Stimulated activated CD8-positive, alpha-beta memory T cell treated with anti-CD3 and anti-CD28 coated beads, Interleukin-7, amount 100 ng/mL, for 48 hours (primary cell): ENCODE data around the gene SLC25A42.

Source experiments
- DNase-seq, 2 donors: peaks; one replicate each; pipeline ENCODE4 v3.0.0-alpha.2; 2020; ENCODE audit warnings: low read depth in 1 of 2; ENCODE audit errors: extremely low read depth in 1 of 2

SLC25A42 gene

DNA sequence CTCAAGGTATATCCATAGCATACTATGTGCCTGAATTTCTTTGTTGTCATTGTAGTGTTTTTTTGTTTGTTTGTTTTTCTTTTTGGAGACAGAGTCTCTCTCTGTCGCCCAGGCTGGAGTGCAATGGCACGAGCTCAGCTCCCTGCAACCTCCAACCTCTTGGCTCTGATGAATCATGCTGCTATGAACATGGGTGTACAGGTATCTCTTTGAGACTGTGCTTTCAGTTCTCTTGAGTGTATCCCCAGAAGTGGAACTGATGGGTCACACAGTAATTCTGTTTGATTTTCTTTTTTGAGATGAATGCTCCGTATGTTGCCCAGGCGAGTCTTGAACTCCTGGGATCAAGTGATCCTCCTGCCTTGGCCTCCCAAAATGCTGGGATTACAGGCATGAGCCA, 13.7 kb upstream of the SLC25A42 start:
- no peak for DNase-seq

DNA sequence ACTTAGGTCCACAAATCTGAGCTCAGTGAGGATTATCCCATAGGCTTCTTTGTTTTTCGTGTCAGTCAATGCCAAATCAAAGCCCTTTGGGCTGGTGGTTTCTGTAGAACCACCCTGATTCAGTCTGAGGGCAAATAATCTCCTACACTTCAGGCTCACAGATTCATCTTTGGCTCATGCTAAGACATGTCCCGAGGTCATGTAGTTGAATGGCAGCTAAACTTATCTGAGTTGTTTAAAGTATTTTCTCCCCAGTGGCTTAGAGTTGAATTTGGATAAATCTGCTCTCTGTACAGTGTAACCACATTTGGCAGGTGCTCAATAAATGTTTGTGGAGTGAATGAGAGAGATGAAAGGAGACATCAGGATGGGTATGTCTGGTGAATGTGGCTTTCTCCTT, 13.1 kb upstream of the SLC25A42 start:
- DNase-seq = no peak

DNA sequence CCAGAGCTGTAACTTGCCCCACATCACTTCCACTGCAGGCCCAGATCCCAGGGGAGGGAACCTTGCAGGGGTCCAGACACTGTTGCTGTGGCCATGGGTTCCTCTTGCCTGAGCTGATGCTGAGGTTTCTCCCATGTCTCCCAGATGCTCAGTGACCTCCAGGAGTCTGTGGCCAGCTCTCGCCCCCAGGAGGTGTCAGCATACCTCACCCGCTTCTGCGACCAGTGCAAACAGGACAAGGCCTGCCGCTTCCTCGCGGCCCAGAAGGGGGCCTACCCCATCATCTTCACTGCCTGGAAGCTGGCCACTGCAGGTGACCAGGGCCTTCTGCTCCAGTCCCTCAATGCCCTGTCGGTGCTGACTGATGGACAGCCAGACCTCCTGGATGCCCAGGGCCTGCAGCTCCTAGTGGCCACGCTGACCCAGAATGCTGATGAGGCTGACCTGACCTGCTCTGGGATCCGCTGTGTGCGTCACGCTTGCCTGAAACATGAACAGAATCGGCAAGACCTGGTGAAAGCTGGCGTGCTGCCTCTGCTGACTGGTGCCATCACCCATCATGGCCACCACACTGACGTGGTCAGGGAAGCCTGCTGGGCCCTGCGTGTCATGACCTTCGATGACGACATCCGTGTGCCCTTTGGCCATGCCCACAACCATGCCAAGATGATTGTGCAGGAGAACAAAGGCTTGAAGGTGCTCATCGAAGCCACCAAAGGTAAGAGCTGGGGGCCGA, 12.1 kb upstream of the SLC25A42 start:
- DNase-seq = no peak

DNA sequence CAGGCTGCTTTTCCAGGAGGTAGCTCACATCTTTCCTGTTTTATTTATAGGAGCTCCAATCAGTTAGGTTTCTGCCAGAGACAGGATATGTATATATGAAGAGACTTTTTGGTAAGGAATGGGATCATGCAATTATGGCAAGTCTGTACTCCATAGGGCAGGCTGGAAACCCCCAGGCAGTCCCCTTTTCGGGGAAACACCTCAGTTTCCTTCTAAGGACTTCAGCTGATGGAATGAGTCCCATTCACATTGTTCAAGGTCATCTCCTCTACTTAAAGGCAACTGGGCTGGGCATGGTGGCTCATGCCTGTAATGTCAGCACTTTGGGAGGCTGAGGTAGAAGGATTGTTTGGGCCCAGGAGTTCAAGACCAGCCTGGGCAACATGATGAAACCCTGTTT, 10.9 kb upstream of the SLC25A42 start:
- no peak for DNase-seq

DNA sequence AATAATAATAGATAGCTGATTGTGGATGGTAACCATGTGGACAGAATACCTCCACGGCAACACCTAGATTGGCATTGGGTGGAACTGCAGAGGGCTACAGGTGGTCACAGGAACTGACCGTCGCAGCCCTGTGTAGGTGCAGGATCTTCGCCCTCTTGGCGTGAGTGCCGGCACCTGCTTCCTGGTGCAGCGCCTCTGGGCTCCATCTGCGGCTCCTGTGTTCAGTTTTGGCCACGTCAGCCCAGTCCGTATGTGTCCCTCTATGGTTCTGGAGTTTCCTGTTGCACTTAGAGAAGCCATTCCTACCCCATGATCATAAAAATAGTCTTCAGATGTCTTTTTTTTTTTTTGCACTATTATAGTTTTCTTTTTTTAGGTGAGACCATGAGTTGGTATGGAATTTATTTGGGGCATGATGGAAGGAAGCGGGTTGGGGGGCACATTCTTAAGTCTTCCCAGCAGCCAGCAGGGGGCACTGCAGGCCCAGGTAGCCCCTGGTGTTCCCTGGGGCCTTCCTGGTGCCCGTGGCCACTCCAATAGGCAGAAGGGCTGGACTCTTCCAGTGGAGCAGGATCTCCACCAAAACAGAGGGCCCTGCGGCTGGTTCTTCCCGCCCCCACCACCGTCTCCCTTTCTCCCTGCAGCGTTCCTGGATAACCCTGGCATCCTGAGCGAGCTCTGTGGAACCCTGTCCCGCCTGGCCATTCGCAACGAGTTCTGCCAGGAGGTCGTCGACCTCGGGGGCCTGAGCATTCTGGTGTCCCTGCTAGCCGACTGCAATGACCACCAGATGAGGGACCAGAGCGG, 10.1 kb upstream of the SLC25A42 start:
- peak in 1 of 2 donors; percentile 26 for DNase-seq

DNA sequence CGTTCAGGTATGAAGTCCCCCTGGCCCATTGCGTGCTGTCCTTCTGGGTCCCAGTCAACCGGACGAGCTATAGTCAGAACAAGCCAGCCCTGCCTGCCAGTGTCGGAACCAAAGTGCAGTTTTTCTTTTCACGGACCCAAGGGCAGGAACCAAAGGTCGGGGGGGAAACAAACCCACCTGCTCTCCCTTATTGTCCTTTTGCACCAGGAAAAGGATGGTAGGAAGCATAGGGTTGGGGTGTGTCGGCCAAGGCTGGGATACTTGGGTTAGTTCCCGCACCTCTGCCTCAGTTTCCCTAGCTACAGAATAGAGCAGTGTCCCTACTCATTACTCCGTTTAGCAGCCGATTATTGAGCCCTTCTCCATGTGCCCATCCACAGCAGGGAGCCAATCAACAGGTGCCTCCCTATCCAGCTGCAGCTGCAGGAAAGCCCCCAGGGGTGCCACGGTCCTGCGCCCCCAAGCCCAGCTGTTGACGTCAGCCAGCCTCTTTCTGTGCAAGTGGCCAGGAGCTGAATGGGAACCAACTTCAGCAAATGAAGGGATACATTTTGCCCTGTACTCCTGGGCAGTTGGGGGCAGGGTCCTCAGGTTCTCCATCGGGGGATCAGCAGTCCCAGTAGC, 9.4 kb upstream of the SLC25A42 start:
- DNase-seq = no peak

DNA sequence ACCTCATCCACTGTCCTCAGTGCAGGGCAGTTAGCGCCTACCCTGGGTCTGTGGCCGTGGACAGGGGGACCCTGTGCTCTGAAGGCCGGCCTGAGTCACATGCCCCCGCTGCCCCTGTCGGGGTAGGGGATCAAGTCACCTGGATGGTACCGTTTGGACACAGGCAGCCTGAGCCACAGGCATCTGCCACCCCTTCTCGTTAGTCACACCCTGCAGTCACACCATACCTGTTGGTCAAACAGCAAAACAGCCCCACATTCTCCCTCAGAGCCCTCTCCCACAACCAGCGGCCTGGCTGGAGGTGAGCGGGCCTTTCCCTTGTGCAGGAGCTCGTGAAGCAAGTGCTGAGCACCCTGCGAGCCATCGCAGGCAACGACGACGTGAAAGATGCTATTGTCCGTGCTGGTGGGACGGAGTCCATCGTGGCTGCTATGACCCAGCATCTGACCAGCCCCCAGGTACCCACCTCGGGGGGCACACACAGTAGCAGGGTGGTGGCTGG, 8.8 kb upstream of the SLC25A42 start:
- DNase-seq = no peak

DNA sequence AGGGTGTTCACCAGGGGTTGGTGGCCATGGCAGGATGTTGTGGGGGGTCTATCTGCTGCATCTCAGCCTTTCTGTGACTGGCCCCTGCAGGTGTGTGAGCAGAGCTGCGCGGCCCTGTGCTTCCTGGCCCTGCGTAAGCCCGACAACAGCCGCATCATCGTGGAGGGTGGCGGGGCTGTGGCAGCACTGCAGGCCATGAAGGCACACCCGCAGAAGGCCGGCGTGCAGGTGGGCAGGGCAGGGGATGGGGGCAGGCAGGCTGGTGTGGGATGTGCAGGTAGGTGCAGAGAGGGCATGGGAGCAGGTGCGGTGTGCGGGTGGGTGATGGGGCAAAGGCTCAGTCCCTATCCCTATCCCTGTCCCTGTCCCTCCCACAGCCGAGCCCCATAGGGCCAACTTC, 8.1 kb upstream of the SLC25A42 start:
- DNase-seq = no peak

DNA sequence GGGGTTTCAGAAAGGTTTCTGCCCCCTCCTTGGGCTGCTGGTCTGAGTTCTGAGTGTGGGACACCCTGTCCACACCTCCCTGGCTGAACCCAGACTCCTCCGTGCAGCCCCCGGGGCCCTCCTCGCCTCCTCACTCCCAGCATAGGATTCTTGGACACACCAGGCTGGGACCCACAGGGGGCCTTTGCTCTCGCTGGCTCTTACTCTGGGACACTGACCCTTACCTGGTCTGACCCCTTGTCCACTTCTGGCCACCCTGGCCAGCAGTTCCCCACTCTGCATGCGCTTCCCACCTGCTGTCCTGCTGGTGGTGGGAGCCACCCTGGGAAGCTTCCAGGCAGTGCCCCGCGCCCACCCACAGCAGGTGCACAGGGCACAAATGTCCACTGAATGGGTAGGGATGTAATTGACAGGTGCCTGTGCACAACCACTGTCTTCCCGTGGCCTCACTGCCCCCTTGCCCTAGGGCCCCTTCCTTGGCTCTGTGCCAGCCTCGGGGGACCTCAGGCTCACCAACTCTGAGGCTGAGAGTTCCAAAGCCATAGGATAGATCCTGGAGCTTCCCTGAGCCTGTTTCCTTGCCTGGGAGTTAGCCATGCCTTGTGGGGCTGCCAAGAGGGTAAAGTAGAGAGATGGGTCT, 7.0 kb upstream of the SLC25A42 start:
- DNase-seq = no peak

DNA sequence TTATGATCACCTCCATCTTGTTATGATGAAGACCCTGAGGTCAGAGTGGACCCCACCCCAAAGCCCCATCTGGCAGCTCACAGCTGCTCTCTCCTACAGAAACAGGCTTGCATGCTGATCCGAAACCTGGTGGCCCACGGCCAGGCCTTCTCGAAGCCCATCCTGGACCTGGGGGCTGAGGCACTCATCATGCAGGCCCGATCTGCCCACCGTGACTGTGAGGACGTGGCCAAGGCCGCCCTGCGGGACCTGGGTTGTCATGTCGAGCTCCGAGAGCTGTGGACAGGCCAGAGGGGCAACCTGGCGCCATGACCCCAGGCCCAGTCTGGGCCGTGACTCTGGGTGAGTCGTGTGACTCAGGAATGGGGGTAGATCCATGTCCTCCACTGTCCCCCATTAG, 6.5 kb upstream of the SLC25A42 start:
- no peak for DNase-seq

DNA sequence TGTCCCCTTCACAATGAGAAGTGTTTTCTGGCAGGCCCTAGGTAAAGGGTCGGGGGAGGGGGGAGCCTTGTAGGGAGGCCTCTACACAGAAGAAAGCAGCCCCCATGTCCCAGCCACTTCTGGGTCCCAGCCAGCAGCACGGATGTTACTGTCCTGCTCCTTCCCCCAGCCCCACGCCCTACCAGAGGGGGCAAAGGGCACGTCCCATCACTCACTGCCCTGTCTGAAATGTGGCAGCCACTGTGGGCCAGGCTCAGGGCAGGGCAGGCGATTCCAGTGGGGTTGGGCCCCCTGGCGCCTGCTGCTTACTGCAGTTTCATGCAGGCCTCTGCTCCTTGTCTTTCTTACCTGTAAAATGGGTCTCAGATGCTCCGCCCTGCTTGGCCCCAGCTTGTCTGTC, 6.1 kb upstream of the SLC25A42 start:
- DNase-seq = no peak

DNA sequence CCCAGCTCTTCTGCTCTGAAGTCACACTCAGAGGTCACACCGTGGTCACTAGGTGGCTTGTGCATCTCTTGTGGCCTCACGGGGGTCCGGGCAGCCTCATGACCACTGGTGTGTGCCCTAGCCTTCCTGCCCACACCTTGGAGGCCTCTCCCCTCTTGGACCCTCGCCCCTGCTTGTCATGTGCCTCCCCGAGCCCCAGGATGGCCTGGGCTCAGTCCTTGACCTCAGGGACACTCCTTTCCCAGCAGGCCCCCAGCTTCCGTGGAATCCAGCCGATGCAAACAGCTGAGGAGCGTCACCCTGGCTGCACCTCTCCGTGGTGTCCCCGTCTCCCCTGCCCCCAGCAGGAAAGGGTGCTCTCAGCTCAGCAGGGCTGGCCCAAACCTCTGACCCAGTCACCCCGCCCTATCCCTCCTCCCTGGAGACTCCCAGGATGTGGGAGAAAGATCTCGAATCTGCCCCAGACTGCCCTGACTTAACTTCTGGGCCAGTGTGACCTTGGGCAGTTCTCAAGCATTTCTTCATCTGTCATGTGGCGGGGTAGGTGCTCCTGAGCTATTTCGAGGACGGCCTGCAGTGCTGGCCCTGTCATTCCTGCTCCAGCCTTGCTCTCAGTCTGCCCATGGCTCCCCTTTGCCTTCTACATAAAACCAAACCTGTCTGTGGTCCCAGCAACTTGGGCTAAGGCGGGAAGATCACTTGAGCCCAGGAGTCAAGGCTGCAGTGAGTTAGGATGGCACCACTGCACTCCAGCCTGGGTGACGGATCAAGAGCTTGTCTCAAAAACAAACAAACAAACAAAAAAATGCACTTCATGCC, 4.6 kb upstream of the SLC25A42 start:
- no peak for DNase-seq

DNA sequence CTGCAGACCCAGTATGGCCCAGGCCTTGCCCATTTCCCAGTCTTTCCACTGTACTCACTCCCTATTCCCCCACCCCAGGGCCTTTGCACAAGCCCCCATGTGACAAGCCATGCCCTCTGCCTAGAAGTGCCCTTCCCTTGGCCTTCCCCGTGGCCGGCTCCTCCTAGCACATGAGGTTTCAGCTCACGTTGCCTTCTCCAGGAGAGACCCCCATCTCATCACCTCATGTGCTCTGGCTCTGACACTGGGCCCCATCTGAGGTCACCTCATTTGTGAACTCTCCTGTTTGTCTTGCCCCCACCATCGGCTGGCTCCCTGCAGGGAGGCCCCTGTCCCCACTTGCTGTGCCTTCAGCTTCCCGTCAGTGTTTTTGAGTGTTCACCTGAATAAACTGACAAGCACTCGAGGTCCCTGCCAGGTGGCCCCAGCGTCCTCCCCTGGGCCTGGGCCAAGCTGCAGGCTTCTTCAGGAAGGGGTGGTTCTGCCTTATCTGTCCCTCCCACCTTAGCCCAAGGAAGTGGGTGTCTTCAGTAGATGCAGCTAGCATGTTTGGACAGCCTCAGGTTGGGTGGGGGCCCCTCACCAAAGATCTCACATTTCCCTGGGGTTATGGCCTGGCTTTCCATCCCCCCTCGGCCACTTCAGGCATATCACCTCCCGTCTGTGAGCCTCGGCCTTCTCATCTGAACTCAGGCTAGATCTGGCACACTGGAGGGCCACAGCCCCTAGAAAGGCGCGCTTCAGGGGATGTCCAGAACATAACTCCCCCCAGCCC, 3.8 kb upstream of the SLC25A42 start:
- no peak for DNase-seq

DNA sequence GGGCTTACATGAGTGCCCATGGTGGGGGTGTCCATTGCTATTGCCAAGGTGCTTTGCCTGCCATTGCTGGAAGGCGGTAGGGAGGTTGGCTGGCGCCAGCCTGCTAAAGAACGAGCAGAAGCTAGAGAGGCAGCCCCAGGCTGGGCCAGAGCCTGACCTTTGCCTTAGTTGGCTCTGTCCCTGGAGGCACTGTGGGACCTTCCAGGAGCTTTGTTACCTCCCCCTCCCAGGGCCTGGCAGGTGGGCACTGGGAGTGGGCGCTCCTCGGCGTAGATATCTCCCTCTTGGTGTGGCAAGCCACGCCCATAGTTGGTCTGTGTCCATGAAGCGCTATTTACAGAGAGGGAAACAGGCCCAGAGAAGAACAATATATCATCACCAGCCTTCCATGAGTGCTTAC, 2.3 kb upstream of the SLC25A42 start:
- no peak for DNase-seq

DNA sequence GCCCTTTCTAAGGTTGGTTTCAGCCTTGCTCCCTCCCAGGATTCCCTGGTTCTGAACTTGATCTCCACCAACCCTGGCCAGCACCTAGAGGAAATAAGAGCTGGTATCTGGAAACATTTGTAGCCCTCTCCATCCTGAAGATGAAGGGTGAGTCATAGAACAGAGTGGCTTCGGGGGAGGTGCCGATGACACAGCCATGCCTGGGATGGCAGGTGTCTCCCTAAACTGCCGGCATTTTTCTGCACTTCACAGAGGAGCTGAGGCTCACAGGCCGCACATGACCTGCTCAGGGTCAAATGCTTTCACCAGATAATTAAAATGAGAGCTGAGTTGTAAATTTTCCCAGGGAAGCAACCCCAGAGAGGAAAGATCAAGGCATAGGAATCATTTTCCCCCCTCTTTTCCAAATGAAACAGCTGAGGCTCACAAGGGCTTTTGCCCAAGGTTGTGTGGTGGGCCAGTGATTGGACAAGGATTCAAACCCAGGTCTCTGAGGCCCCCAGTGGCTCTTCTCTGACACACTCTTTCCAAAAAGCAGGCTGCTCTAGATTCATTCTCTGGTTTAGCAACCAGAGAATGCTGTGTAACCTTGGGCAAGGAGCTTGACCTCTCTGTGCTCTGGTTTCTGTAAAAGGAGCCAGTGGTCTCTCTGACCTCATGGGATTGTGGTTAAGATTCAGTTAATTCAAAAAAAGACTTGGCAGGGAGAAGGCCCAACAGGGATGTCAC, 1.2 kb upstream of the SLC25A42 start:
- no peak for DNase-seq

DNA sequence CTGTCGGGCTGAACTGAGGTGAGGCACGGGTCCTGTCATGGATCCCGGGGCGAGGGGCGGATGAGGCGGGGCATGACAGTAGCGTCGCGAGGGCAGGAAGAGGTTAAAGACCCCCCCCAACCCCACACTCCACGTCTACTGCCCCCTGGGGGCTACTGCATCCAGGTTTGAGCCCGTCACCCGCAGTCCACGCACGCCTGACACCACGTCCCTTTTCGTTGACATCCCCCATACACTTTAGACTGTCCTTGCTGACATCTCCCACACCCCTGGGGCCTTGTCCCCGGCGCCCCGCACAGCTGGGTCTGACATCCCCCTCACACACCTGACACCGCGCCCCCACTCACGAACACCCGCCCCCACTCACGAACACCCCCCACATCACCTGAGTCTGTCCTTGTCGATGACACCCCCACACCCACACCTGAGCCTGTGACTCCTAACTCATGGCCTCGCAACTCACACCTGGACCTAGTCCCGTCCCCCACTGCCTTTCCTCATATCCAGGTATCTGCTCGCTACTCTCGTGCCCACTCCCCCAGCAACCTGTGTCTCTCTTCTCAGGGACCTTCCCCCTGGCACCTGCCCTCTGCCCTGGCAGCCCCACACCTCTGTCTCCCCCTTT, 416 bp downstream of the SLC25A42 start:
- no peak for DNase-seq

DNA sequence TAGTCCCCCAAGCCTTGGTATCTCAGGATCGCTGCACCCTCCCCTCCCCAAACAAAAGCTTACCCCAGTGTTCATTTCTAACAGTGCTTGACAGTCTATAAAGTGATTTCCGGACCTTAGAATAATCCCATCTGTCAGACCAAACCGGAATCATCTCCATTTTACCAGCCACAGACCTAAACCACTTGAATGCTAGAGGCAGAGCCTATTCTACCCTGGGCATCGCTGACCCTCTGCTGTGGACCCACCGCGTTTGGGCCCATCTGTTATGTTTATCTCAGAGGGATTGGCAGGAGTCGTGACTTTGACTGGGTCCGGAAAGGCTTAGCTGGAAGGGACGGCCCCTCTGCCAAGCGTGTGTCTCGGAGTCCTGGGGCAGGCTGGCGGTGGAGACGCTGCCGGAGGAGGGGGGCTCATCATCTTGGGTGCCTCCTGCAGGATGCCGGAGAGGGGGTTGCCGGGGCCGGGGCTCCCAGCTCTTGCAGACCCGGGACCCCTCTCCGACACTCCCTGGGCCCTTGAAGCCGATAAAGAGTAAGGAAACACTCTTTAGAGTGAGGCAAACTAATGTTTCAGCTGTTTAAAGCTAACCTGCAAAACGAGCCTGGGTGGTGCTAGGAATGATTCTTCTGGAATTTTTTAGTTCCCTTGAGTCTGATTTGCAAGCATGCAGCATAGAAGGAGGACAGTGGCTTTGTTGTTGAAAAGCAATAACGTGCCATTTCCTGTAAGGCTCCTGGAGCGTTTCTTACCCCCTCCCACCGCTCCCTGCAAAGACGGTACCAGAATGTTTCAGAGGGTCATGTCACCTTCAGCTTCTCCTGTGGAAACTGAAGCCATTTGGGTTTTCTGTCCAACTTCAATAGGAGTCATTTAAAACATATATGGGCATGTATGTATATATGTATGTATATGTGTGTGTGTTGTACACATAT, 1.3 kb downstream of the SLC25A42 start:
- no peak for DNase-seq
